Bone marrow (tissue), 2 donors: ENCODE data around the gene ARID3A.
A peak's percentile ranks its signal among the peaks of the same experiment; 100 is the strongest.

ENCODE experiments used
- DNase-seq, 2 donors: peaks; one replicate each; lab custom pipeline; 2025; lab: John Stamatoyannopoulos, UW

ARID3A gene

GRCh38 chr19:990119-990571 lies 64.3 kb downstream of the ARID3A start:
- no peak for DNase-seq

- no peak for DNase-seq
Measured at GRCh38 chr19:990746-991145, 64.9 kb downstream of the ARID3A start.

- DNase-seq: peak; percentile 6 to 16
Measured at GRCh38 chr19:991174-991931, 65.5 kb downstream of the ARID3A start.

- no peak for DNase-seq
Measured at GRCh38 chr19:991932-992669, 66.3 kb downstream of the ARID3A start.

GRCh38 chr19:992670-993055 lies 66.8 kb downstream of the ARID3A start:
- DNase-seq: no peak

- DNase-seq: no peak
Measured at GRCh38 chr19:993361-993830, 67.6 kb downstream of the ARID3A start.

- no peak for DNase-seq
Measured at GRCh38 chr19:993831-994393, 68.1 kb downstream of the ARID3A start.

- DNase-seq: no peak
Measured at GRCh38 chr19:994516-994915, 68.7 kb downstream of the ARID3A start.

- DNase-seq: no peak
Measured at GRCh38 chr19:995051-995827, 69.4 kb downstream of the ARID3A start.

- DNase-seq: peak in 1 of 2 donors; percentile 10
Measured at GRCh38 chr19:996051-996838, 70.4 kb downstream of the ARID3A start.

- DNase-seq: no peak
Measured at GRCh38 chr19:998064-998463, 72.2 kb downstream of the ARID3A start.

- DNase-seq: no peak
Measured at GRCh38 chr19:999379-999719, 73.5 kb downstream of the ARID3A start.

- DNase-seq: peak; percentile 5 to 7
Measured at GRCh38 chr19:1000095-1000494, 74.3 kb downstream of the ARID3A start, which contains the start of gene GRIN3B. GRIN3B (plus strand) TSS chr19:1000419; CDS start chr19:1000438, 19 bp downstream.

- DNase-seq: no peak
Measured at GRCh38 chr19:1000591-1001537, 75.0 kb downstream of the ARID3A start.

- DNase-seq: peak; percentile 38 to 42
Measured at GRCh38 chr19:1001538-1002166, 75.8 kb downstream of the ARID3A start.

- DNase-seq: no peak
Measured at GRCh38 chr19:1002600-1002999, 76.8 kb downstream of the ARID3A start.

GRCh38 chr19:1003283-1003682 lies 77.4 kb downstream of the ARID3A start:
- no peak for DNase-seq

- no peak for DNase-seq
Measured at GRCh38 chr19:1004204-1004802, 78.5 kb downstream of the ARID3A start.
